NCI-H2196 (cell line): ENCODE results near the gene ARPC2.
A peak's percentile ranks its signal among the peaks of the same experiment; 100 is the strongest.

ENCODE experiments used
- DNase-seq: peaks from one replicate; lab custom pipeline; 2025; ENCODE audit not compliant: unreplicated experiment; lab: John Stamatoyannopoulos, UW

The ARPC2 gene

GRCh38 chr2:218286570-218287459 is 69.8 kb downstream of the ARPC2 start:
- peak; percentile 10 for DNase-seq

GRCh38 chr2:218289639-218290315 is 72.8 kb downstream of the ARPC2 start:
- no peak for DNase-seq

- DNase-seq, result no peak
These were observed 73.6 kb downstream of the ARPC2 start for GRCh38 chr2:218290316-218291261.

GRCh38 chr2:218291318-218292047 is 74.5 kb downstream of the ARPC2 start:
- DNase-seq, result no peak

- no peak for DNase-seq
These were observed 75.3 kb downstream of the ARPC2 start, which contains the start of gene TMBIM1 for GRCh38 chr2:218292048-218293014. Gene TMBIM1, minus strand, starts transcription at chr2:218292503. Its CDS starts 10,362 bp downstream, at chr2:218282141.

GRCh38 chr2:218293715-218294429 is 76.9 kb downstream of the ARPC2 start:
- DNase-seq, result no peak

GRCh38 chr2:218294430-218295022 is 77.5 kb downstream of the ARPC2 start:
- no peak for DNase-seq

GRCh38 chr2:218295029-218295428 is 78.0 kb downstream of the ARPC2 start:
- DNase-seq, result no peak

- DNase-seq, result no peak
These were observed 79.2 kb downstream of the ARPC2 start for GRCh38 chr2:218296200-218296599.

GRCh38 chr2:218296847-218297246 is 79.9 kb downstream of the ARPC2 start:
- no peak for DNase-seq

- DNase-seq, result no peak
These were observed 81.4 kb downstream of the ARPC2 start for GRCh38 chr2:218298314-218298875.

GRCh38 chr2:218300141-218300540 is 83.2 kb downstream of the ARPC2 start:
- no peak for DNase-seq

- peak; percentile 88 for DNase-seq
These were observed 84.3 kb downstream of the ARPC2 start for GRCh38 chr2:218301176-218301819.
